ENCODE data around the gene PPIL6. TPM values are rescaled to one million over a fixed set of nuclear protein-coding genes. Genes with fewer than 3 reads are reported as not detected.
"Not testable (repeated sequence)": the region's sequence is repeated elsewhere in the genome, so short reads cannot be mapped to it uniquely, and the experiment has no call there.

The PPIL6 gene
- total RNA-seq, 1 donor: 1.9 TPM

DNA sequence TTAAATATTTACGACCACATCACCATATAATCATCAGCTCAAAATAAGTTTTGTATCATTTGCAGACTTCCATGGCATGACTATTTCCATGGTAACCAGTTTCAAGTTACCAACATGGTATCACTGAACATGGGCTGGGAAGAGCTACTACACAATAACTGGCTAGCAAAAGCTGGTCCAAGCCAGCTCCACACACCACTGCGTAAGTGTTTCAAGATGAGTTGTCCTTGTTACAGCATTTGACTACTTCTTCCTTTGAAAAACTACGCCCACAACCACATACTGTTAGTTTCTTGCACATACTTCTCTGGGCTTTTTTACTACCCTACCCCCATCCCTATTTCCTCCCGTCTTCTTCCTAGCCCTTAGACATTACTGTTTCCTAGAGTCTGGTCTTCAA is 66.7 kb downstream of the PPIL6 start:
- no peaks in the 10 kb centered on the region for H3K9me3 ChIP-seq (ENCODE audit: low read depth, low read length)
- no peaks in the 10 kb centered on the region for H3K27me3 ChIP-seq (ENCODE audit: insufficient read depth, low read length)
- H3K4me1 ChIP-seq (ENCODE audit: insufficient read depth, low read length): peaks cover 64% of the 10 kb centered on the region
- H3K4me3 ChIP-seq (ENCODE audit: low read length): no peak overlapping the region

DNA sequence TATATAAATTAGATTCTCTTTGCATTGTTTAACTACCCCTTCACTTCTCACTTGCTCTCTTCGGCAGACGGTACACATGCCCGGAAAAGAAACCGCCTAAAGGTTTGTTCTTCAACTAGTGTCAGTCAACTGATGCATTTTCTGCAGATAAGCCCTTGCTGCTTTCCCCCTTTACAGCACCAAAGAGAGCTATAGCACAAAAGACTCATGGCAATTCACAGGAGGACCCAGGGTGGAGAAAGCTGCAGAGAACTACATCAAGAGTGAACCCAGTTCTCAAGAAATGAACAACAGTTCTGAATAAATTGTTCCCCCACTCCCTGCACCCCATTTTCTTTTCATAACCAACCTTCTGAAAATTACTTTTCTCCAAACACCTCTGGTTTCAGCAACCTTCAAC is 67.1 kb downstream of the PPIL6 start:
- H3K27me3 ChIP-seq (ENCODE audit: insufficient read depth, low read length): no peaks in the 10 kb centered on the region
- peaks cover 62% of the 10 kb centered on the region for H3K4me1 ChIP-seq (ENCODE audit: insufficient read depth, low read length)
- H3K4me3 ChIP-seq (ENCODE audit: low read length): no peak overlapping the region
- no peaks in the 10 kb centered on the region for H3K9me3 ChIP-seq (ENCODE audit: low read depth, low read length)

DNA sequence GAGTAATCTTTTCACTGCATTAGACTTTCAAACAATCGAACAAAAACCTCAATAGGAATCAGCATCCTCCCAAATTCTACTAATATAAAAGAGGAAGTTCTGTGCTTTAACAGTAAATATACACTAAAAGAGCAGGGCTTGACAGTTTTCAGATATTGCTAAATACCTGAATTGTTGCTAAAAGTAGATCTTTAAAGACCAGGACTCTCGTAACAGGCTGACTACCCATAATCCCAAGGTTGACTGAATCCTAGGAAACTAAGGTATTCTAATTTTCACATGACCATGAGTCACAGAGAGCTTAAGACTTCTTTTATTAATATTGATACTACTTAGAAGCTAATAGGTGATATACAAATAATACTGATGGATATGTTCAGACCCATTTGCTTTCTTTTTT is 68.3 kb downstream of the PPIL6 start:
- H3K27me3 ChIP-seq (ENCODE audit: insufficient read depth, low read length): no peaks in the 10 kb centered on the region
- no peak overlapping the region for H3K4me3 ChIP-seq (ENCODE audit: low read length)
- no peaks in the 10 kb centered on the region for H3K9me3 ChIP-seq (ENCODE audit: low read depth, low read length)
- H3K4me1 ChIP-seq (ENCODE audit: insufficient read depth, low read length): peaks cover 50% of the 10 kb centered on the region

DNA sequence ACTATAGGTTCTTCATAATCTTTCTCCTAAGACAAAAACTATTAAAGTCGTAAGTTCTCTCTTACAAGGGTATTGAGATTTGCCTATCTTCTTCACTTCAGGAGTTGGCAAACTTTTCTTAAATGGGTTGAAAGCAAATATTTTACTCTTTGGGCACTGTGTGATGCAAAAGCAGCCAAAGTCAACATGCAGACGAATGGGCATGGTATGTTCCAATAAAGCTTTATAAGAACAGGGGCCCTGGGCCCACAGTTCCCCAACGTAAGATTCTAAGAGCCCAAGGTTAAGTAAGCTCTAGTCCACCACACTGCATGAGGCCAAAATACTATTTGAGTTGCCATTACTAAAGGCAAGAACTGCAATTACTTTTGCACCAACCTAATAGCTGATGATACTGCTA is 69.6 kb downstream of the PPIL6 start:
- Histone ChIP-seq H3K27me3 (ENCODE audit: insufficient read depth, low read length) (no peaks in the 10 kb centered on the region), H3K9me3 (ENCODE audit: low read depth, low read length) (no peaks in the 10 kb centered on the region), H3K4me1 (ENCODE audit: insufficient read depth, low read length) (peaks cover 42% of the 10 kb centered on the region), H3K4me3 (ENCODE audit: low read length) (no peak overlapping the region)

DNA sequence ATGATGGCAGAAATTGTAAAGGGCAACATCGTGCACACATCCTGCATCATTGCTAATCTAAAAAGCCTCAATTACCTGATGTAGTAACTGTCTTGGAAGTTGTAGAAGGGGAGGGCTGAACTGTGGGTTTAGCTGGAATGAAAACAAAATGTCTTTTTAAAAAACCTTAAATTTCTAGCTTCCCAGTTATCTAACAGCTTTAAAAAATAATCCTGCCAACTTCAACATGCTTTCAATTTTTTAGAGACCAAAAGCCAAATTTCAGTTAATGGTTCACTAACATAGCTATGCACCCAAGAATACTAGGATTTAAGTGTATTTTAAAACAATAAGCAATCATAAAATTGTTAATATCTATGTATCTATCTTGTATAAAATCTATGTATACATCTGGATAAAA is 70.1 kb downstream of the PPIL6 start:
- no peak overlapping the region for H3K4me3 ChIP-seq (ENCODE audit: low read length)
- no peaks in the 10 kb centered on the region for H3K27me3 ChIP-seq (ENCODE audit: insufficient read depth, low read length)
- H3K4me1 ChIP-seq (ENCODE audit: insufficient read depth, low read length): peaks cover 41% of the 10 kb centered on the region
- H3K9me3 ChIP-seq (ENCODE audit: low read depth, low read length): no peaks in the 10 kb centered on the region

DNA sequence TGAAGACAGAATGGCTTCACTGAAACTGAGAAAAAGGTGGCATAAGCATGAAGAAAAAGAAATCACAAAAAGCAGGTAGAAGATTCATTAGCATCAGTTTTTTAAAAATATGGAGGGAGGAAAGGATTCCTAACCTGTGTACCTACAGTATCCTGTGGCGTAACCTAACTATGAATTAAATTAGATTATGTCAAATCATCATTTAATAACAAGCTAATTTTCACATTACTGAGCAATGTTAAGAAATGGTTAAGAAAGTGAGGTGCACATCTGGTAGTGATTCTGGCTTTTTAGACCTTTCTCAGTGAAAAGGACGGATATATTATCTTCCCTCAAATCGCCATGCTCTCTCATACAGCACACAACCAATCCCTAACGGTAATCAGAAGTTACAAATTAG is 70.7 kb downstream of the PPIL6 start:
- Histone ChIP-seq H3K9me3 (ENCODE audit: low read depth, low read length) (no peaks in the 10 kb centered on the region), H3K27me3 (ENCODE audit: insufficient read depth, low read length) (no peaks in the 10 kb centered on the region), H3K4me3 (ENCODE audit: low read length) (no peak overlapping the region), H3K4me1 (ENCODE audit: insufficient read depth, low read length) (peaks cover 37% of the 10 kb centered on the region)

DNA sequence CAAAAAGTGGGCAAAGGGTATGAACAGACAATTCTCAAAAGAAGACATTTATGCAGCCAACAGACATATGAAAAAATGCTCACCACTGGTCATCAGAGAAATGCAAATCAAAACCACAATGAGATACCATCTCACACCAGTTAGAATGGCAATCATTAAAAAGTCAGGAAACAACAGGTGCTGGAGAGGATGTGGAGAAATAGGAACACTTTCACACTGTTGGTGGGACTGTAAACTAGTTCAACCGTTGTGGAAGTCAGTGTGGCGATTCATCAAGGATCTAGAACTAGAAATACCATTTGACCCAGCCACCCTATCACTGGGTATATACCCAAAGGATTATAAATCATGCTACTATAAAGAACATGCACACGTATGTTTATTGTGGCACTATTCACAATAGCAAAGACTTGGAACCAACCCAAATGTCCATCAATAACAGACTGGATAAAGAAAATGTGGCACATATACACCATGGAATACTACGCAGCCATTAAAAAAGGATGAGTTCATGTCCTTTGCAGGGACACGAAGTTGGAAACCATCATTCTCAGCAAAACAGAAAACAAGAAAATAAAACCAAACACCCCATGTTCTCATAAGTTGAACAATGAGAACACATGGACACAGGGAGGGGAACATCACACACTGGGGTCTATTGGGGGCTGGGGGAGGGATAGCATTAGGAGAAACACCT is 75.9 kb downstream of the PPIL6 start:
- H3K9me3 ChIP-seq (ENCODE audit: low read depth, low read length); H3K27me3 ChIP-seq (ENCODE audit: insufficient read depth, low read length); H3K4me3 ChIP-seq (ENCODE audit: low read length); H3K4me1 ChIP-seq (ENCODE audit: insufficient read depth, low read length): not testable (repeated sequence)

DNA sequence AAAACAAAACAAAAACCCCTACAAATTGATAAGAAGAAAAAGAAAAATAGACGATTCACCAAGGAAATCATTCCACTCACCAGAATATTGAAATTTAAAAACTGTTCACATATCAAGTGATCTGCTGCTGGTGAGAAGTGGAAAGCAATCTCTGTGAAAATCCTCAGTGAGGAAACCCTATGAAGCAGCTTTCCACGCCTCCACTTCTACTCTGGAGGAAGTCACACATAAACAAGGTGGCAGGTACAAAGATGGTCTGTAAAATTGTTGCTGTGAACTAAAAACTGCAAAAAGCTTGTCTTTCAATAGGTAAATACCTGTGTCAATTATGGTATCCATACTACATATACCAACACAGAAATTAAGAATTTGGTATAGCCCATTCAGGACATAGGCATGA is 76.7 kb downstream of the PPIL6 start:
- H3K4me3 ChIP-seq (ENCODE audit: low read length): no peak overlapping the region
- no peaks in the 10 kb centered on the region for H3K9me3 ChIP-seq (ENCODE audit: low read depth, low read length)
- no peaks in the 10 kb centered on the region for H3K4me1 ChIP-seq (ENCODE audit: insufficient read depth, low read length)
- no peaks in the 10 kb centered on the region for H3K27me3 ChIP-seq (ENCODE audit: insufficient read depth, low read length)

DNA sequence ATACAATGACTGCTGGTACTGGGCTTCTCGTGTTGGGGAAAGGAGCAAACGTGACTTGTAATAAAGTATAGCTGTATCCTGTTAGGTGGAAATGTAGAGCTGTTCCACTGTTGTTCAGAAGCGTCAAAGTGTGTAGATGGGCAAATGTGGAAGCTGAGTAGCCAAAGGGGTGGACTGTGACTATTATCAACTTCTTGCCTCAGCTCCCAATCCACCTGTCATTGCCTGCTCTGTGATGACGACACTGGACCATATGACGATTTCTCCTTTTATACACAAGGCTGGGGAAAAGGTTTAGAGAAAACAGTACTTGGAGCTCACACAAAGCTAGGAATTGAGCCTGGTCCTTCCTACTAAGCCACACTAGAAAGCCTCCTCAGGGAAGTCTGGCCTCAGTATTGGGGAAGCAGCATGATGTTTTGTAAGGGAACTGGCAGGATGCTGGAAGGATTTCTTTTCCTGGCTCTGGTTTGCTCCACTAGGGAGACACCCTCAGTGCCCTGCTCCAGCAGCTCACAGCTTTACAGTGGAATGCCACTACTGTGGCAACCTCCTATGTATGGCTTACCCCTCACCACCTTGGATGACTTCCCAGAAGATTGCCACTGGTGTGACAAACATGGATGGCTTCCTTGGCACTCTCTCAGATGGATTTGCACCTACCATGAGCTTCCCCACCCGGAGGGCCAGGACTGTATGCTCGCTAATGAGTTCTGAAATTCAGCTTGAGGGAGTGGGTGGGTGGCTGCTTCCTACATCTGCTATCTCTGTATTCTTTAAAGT is 78.1 kb downstream of the PPIL6 start:
- no peaks in the 10 kb centered on the region for H3K27me3 ChIP-seq (ENCODE audit: insufficient read depth, low read length)

DNA sequence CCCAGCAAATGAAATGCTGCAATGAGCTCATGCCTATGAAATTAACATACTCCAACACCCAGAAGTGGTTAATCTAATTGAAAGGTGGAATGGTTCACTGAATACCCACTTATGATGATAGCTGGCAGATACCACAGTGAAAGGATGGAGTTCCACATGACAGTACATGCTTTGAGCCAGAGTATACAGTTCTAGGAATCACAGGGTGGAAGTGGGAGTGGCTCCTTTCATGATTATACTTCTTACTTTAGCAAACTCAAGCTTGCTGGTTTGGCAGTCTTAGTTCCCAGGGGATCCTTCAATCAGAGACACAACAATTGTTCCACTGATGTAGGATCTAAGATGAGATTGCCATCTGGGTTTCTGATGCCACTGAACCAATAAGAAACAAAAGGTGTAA is 79.6 kb downstream of the PPIL6 start:
- no peak overlapping the region for H3K4me3 ChIP-seq (ENCODE audit: low read length)
- H3K9me3 ChIP-seq (ENCODE audit: low read depth, low read length): no peaks in the 10 kb centered on the region
- no peaks in the 10 kb centered on the region for H3K27me3 ChIP-seq (ENCODE audit: insufficient read depth, low read length)
- no peaks in the 10 kb centered on the region for H3K4me1 ChIP-seq (ENCODE audit: insufficient read depth, low read length)

More for the DNA sequence above, 78.1 kb downstream of the PPIL6 start:
- H3K4me3 ChIP-seq (ENCODE audit: low read length): no peak overlapping the region
- no peaks in the 10 kb centered on the region for H3K4me1 ChIP-seq (ENCODE audit: insufficient read depth, low read length)
- H3K9me3 ChIP-seq (ENCODE audit: low read depth, low read length): no peaks in the 10 kb centered on the region

DNA sequence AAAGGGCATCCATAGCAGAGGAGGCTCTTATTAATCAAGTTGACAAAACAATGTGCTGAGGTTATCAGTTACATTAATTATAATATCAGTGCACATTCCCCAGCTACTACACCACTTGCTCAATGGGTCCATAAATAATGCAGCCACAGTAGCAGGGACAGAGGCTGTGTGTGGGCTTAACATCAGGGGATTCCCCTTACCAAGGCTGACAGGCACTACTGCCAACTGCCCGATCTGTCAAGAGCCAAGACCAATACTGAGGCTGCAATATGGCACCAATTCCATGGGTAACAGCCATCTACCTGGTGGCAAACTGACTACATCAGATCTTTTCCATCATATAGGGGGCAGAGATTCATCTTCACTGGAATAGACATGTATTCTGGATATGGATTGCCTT is 80.1 kb downstream of the PPIL6 start:
- Histone ChIP-seq H3K4me1 (ENCODE audit: insufficient read depth, low read length) (no peaks in the 10 kb centered on the region), H3K27me3 (ENCODE audit: insufficient read depth, low read length) (no peaks in the 10 kb centered on the region), H3K9me3 (ENCODE audit: low read depth, low read length) (no peaks in the 10 kb centered on the region), H3K4me3 (ENCODE audit: low read length) (no peak overlapping the region)

DNA sequence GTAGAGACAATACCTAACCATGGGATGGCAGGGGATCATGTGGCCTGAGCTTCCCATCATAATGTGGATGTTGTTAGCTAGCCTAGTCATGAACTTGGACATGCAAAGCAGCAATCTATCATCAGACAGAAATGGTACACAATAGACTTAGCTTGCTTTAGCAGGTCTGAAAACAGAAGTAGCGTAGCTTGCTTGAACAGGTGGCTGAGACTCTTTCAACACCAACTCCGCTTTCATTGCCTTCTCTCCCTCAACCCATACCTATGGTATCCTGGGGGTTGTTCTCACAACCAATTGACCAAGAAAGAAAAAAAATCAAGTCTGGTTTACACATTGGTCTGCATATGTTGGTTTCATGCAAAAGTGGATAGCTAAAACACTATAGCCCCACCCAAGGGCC is 81.2 kb downstream of the PPIL6 start:
- Histone ChIP-seq H3K4me1 (ENCODE audit: insufficient read depth, low read length) (no peaks in the 10 kb centered on the region), H3K27me3 (ENCODE audit: insufficient read depth, low read length) (no peaks in the 10 kb centered on the region), H3K4me3 (ENCODE audit: low read length) (no peak overlapping the region), H3K9me3 (ENCODE audit: low read depth, low read length) (no peaks in the 10 kb centered on the region)

DNA sequence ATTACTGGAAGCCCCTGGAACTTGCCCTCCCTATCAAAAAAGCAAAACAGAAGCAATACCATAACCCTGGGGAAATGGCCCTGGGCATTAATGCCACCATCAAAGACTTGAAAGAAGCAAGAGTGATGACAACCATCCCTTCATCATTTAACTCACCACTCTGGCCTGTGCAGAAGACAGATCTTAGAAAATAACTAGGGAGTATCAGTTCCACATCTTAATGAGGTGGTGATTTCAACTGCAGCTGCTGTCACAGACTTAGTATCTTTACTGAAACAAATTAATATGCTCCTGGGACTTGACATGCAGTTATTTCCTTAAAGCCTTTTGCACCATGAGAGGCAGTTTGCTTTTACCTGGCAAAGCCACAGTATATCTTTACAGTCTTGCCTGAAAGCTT is 82.2 kb downstream of the PPIL6 start:
- H3K27me3 ChIP-seq (ENCODE audit: insufficient read depth, low read length): no peaks in the 10 kb centered on the region
- no peaks in the 10 kb centered on the region for H3K9me3 ChIP-seq (ENCODE audit: low read depth, low read length)
- H3K4me1 ChIP-seq (ENCODE audit: insufficient read depth, low read length): peaks cover 3% of the 10 kb centered on the region
- no peak overlapping the region for H3K4me3 ChIP-seq (ENCODE audit: low read length)

DNA sequence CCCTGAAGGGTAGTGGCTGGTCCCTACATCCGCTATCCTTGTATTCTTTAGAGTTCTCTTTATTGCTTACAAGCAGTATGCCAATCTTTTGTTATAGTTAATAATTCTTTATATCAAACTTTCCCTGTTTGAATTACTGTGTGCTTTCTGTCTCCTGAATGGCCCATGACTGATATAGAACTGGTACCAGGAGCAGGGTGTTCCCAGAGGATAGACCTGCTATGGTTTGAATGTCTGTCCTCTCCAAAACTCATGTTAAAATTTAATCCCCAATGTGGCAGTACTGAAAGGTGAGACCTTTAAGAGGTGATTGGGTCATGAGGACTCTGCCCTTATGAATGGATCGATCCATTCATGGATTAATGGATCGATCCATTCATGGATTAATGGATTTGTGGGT is 84.2 kb downstream of the PPIL6 start:
- Histone ChIP-seq H3K9me3 (ENCODE audit: low read depth, low read length) (no peaks in the 10 kb centered on the region), H3K27me3 (ENCODE audit: insufficient read depth, low read length) (no peaks in the 10 kb centered on the region), H3K4me3 (ENCODE audit: low read length) (no peak overlapping the region), H3K4me1 (ENCODE audit: insufficient read depth, low read length) (peaks cover 21% of the 10 kb centered on the region)

DNA sequence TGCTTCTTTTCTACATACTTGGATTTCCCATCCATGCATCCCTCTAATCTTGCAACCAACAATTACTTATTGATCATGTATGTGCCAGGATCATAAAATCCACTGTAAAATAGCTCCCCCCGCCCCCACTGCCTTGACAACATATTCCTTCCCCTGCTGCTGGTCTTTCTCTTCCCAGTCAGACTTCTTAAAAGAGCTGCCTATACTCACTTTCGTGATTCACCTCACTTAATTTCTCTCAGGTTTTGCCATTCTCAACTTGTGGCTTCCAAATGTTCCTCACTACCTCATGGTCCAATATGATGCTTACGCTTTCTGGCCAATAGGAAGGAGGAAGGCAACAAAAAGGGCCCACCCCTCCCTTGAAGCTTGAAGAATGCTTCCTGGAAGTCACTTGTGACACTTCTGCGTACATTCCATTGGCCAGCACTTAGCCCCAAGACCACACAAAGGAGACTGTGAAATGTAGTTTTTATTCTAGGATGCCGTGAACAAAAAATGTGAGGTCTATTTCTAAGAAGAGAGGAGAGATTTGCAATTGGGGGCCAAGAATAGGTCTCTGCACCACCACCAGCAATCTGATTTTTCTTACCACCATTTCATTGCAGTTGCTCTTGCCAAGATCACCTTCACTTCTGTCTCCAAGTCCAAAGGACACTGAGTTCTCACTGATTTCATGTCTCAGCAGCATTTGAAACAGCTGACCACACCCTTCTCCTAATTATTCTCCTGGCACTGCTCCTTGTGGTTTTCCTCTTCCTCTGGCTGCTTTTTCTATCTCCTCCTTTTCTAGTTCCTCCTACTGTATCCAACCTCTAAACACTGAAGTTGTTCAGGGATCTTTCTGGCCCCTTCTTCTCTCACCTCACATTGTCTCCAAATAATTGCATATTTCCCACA is 88.9 kb downstream of the PPIL6 start:
- no peaks in the 10 kb centered on the region for H3K27me3 ChIP-seq (ENCODE audit: insufficient read depth, low read length)
- H3K9me3 ChIP-seq (ENCODE audit: low read depth, low read length): no peaks in the 10 kb centered on the region
- no peak overlapping the region for H3K4me3 ChIP-seq (ENCODE audit: low read length)
- peaks cover 58% of the 10 kb centered on the region for H3K4me1 ChIP-seq (ENCODE audit: insufficient read depth, low read length)
